Vagina (tissue), 2 donors: ENCODE measurements around the gene SLC18A3. TPM values are rescaled to one million over a fixed set of nuclear protein-coding genes. Genes with fewer than 3 reads are reported as not detected.

Experiments used
- DNase-seq, 2 donors: peaks; one replicate each; pipeline ENCODE4 v3.0.0-alpha.2; 2017; ENCODE audit errors: extremely low spot score in 2 of 2
- H3K27ac ChIP-seq: fragments of 200-600 bp; sonication (generic); one replicate; pipeline ENCODE4 v1.5.1; 2019
- H3K27me3 ChIP-seq: fragments of 200-600 bp; sonication (generic); one replicate; pipeline ENCODE4 v1.5.1; 2019
- H3K36me3 ChIP-seq, 2 donors: fragments of 200-600 bp; sonication (generic); one replicate each; pipeline ENCODE4 v1.5.1; 2017 to 2019
- H3K4me1 ChIP-seq: fragments of 200-600 bp; sonication (generic); one replicate; pipeline ENCODE4 v1.5.1; 2019
- H3K4me3 ChIP-seq, 2 donors: fragments of 200-600 bp; sonication (generic); 1 replicate in 1 of 2; 2 replicates in 1 of 2; pipeline ENCODE4 v1.5.1; 2016 to 2019
- H3K9me3 ChIP-seq: fragments of 200-600 bp; sonication (generic); one replicate; pipeline ENCODE4 v1.5.1; 2019
- CTCF ChIP-seq, 3 experiments: fragments of 450-650 bp in 2 of 3; fragments of 200-600 bp in 1 of 3; sonication (generic) in 1 of 3; IDR thresholded peaks; one replicate each; pipeline ENCODE4 v1.5.1; 2017 to 2019; ENCODE audit warnings: antibody characterized with exemption in 3 of 3, mild to moderate bottlenecking in 2 of 3, moderate library complexity in 2 of 3
- POLR2A ChIP-seq, 2 donors: fragments of 450-650 bp; IDR thresholded peaks; one replicate each; pipeline ENCODE4 v1.6.1; 2017; ENCODE audit warnings: antibody characterized with exemption in 2 of 2, mild to moderate bottlenecking in 2 of 2, moderate library complexity in 2 of 2
- POLR2AphosphoS5 ChIP-seq, 2 donors: sonication (generic); formaldehyde crosslinking; IDR thresholded peaks; one replicate each; pipeline ENCODE4 v1.9.0; 2017; ENCODE audit warnings: antibody characterized with exemption in 2 of 2, mild to moderate bottlenecking in 2 of 2, low read depth in 1 of 2; ENCODE audit not compliant: insufficient read depth in 1 of 2
- intact Hi-C: fragments of 100-400 bp; cut with DNase I; formaldehyde crosslinking; loops from one replicate; pipeline ENCODE4 v1.15.1; 2023
- total RNA-seq: library from RNA; depleted of rRNA; stranded (reverse); fragments of >200 nt; gene quantifications from one replicate; pipeline ENCODE4 v1.2.3, GENCODE V29; 2016

Gene SLC18A3
- total RNA-seq, 1 donor from 2014 or later, result 0.49 TPM

- DNase-seq, result no peak
- peak overlapping the region in 1 of 2 donors; percentile 10 for H3K4me3 ChIP-seq
These were observed 502 bp downstream of the SLC18A3 start for GRCh38 chr10:49610458-49611165.

GRCh38 chr10:49611166-49611815 lies 1.2 kb downstream of the SLC18A3 start:
- H3K27ac ChIP-seq, result no peak overlapping the region
- peaks cover 36% of the 10 kb centered on the region for H3K4me1 ChIP-seq
- H3K4me3 ChIP-seq, result no peak overlapping the region
- H3K9me3 ChIP-seq, result no peaks in the 10 kb centered on the region
- H3K36me3 ChIP-seq, result no peaks in the 10 kb centered on the region
- no peak for TF ChIP-seq POLR2AphosphoS5 (IDR thresholded peaks at IDR 0.05; ENCODE audit: insufficient read depth in 1 of 2, low read depth in 1 of 2)
- intact Hi-C loops, result no loop called here
- H3K27me3 ChIP-seq, result peaks cover 12% of the 10 kb centered on the region
- DNase-seq, result no peak

More at GRCh38 chr10:49610458-49611165, 502 bp downstream of the SLC18A3 start:
- Histone ChIP-seq H3K4me1 (peaks cover 36% of the 10 kb centered on the region), H3K36me3 (no peaks in the 10 kb centered on the region), H3K9me3 (no peaks in the 10 kb centered on the region), H3K27ac (no peak overlapping the region), H3K27me3 (peaks cover 12% of the 10 kb centered on the region)
- intact Hi-C loops, result no loop called here
- TF ChIP-seq POLR2A (IDR thresholded peaks at IDR 0.05) (no peak), POLR2AphosphoS5 (IDR thresholded peaks at IDR 0.05; ENCODE audit: insufficient read depth in 1 of 2, low read depth in 1 of 2) (no peak), CTCF (IDR thresholded peaks at IDR 0.05) (no peak)

GRCh38 chr10:49611816-49612512 lies 1.9 kb downstream of the SLC18A3 start:
- peaks cover 12% of the 10 kb centered on the region for H3K27me3 ChIP-seq
- no peak overlapping the region for H3K27ac ChIP-seq
- intact Hi-C loops, result no loop called here
- TF ChIP-seq POLR2AphosphoS5 (IDR thresholded peaks at IDR 0.05; ENCODE audit: insufficient read depth in 1 of 2, low read depth in 1 of 2), result no peak
- no peak for TF ChIP-seq CTCF (IDR thresholded peaks at IDR 0.05)
- no peak for TF ChIP-seq POLR2A (IDR thresholded peaks at IDR 0.05)
- H3K36me3 ChIP-seq, result no peaks in the 10 kb centered on the region
- H3K4me3 ChIP-seq, result no peak overlapping the region
- peaks cover 34% of the 10 kb centered on the region for H3K4me1 ChIP-seq
- no peaks in the 10 kb centered on the region for H3K9me3 ChIP-seq
- DNase-seq, result no peak

GRCh38 chr10:49612513-49613164 lies 2.5 kb downstream of the SLC18A3 start:
- H3K36me3 ChIP-seq, result no peaks in the 10 kb centered on the region
- no peak for DNase-seq
- TF ChIP-seq POLR2A (IDR thresholded peaks at IDR 0.05), result no peak
- TF ChIP-seq POLR2AphosphoS5 (IDR thresholded peaks at IDR 0.05; ENCODE audit: insufficient read depth in 1 of 2, low read depth in 1 of 2), result no peak
- no peak for TF ChIP-seq CTCF (IDR thresholded peaks at IDR 0.05)
- H3K9me3 ChIP-seq, result no peaks in the 10 kb centered on the region
- intact Hi-C loops, result no loop called here
- H3K27me3 ChIP-seq, result peaks cover 12% of the 10 kb centered on the region
- H3K4me1 ChIP-seq, result peaks cover 31% of the 10 kb centered on the region
- no peak overlapping the region for H3K27ac ChIP-seq
- H3K4me3 ChIP-seq, result no peak overlapping the region

GRCh38 chr10:49613165-49613881 lies 3.2 kb downstream of the SLC18A3 start:
- no peak overlapping the region for H3K27ac ChIP-seq
- H3K4me1 ChIP-seq, result peaks cover 31% of the 10 kb centered on the region
- intact Hi-C loops, result no loop called here
- DNase-seq, result no peak
- no peak overlapping the region for H3K4me3 ChIP-seq
- TF ChIP-seq POLR2A (IDR thresholded peaks at IDR 0.05) (no peak), POLR2AphosphoS5 (IDR thresholded peaks at IDR 0.05; ENCODE audit: insufficient read depth in 1 of 2, low read depth in 1 of 2) (no peak), CTCF (IDR thresholded peaks at IDR 0.05) (no peak)
- H3K36me3 ChIP-seq, result no peaks in the 10 kb centered on the region
- H3K9me3 ChIP-seq, result no peaks in the 10 kb centered on the region
- H3K27me3 ChIP-seq, result peaks cover 12% of the 10 kb centered on the region
